GM12801 (cell line): Measurements from ENCODE around the gene ATG101.

Source experiments
- TF ChIP-seq, protein P1 (sequence below): IDR thresholded peaks from one replicate; pipeline ENCODE4 v1.5.1; 2011; ENCODE audit warnings: control low read depth; ENCODE audit not compliant: insufficient read length; ENCODE audit errors: extremely low read depth

The ATG101 gene

DNA sequence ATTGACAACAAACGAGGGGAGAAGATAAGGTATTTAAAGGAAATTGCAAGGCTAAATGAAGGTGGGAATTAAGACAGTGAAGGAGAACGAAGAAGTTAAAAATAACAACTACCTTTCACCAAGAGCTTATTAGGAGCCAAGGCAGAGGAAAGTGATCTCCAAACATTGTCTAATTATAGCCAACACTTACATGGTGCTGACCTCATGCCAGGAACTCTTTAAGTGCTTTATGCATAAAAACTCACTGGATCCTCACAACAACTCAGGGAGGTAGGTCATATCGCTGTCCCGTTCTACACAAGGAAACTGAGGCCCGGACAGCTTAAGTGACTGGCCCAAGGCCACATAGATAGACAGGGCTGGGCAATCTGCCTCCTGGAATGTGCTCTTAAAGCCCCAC lies 43.5 kb upstream of the ATG101 start:
- TF ChIP-seq, protein P1, sequence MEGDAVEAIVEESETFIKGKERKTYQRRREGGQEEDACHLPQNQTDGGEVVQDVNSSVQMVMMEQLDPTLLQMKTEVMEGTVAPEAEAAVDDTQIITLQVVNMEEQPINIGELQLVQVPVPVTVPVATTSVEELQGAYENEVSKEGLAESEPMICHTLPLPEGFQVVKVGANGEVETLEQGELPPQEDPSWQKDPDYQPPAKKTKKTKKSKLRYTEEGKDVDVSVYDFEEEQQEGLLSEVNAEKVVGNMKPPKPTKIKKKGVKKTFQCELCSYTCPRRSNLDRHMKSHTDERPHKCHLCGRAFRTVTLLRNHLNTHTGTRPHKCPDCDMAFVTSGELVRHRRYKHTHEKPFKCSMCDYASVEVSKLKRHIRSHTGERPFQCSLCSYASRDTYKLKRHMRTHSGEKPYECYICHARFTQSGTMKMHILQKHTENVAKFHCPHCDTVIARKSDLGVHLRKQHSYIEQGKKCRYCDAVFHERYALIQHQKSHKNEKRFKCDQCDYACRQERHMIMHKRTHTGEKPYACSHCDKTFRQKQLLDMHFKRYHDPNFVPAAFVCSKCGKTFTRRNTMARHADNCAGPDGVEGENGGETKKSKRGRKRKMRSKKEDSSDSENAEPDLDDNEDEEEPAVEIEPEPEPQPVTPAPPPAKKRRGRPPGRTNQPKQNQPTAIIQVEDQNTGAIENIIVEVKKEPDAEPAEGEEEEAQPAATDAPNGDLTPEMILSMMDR: no peak

GRCh38 chr12:52027085-52027843 lies 42.5 kb upstream of the ATG101 start:
- TF ChIP-seq, protein P1: no peak

GRCh38 chr12:52029685-52030084 lies 40.1 kb upstream of the ATG101 start:
- TF ChIP-seq, protein P1: no peak

DNA sequence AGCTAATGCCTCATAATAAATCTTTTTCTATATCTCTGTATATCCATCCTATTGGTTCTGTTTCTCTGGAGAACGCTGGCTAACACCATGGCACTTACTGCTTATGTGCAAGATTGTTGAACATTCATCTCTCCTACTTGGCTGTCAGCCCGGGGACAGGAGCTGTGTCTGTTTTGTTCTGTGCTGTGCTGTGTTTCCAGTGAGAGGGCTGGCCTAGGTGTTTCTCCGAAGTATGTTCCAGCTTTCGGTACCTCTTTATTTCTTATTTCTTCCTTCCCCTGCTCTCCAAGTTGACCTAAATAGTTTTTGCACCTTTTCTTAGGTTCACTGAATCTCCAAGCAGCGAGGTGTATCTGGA lies 37.4 kb upstream of the ATG101 start:
- TF ChIP-seq, protein P1: no peak

- TF ChIP-seq, protein P1: no peak
Measured at GRCh38 chr12:52032804-52033445, 36.9 kb upstream of the ATG101 start.

- TF ChIP-seq, protein P1: no peak
Measured at GRCh38 chr12:52033446-52034140, 36.2 kb upstream of the ATG101 start.

- TF ChIP-seq, protein P1: no peak
Measured at GRCh38 chr12:52035190-52035589, 34.6 kb upstream of the ATG101 start.
